Loucy (cell line): ENCODE results near the gene RNF152.

Experiments
- CTCF ChIP-seq: fragments of 200-600 bp; sonication (generic); conservative IDR thresholded peaks from 2 replicates; pipeline ENCODE4 v1.5.1; 2014; ENCODE audit warnings: mild to moderate bottlenecking, antibody characterized with exemption, low read length
- EZH2phosphoT487 ChIP-seq: fragments of 200-600 bp; IDR thresholded peaks from 2 replicates; pipeline ENCODE4 v1.6.1; 2018; ENCODE audit warnings: antibody characterized with exemption, mild to moderate bottlenecking, moderate library complexity, borderline replicate concordance

GRCh38 chr18:61908661-61909060, 15.9 kb upstream of the RNF152 start:
- no peak for TF ChIP-seq CTCF
- no peak for TF ChIP-seq EZH2phosphoT487
